ENCODE measurements around the gene PDE4A. TPM values are rescaled to one million over a fixed set of nuclear protein-coding genes. Genes with fewer than 3 reads are reported as not detected.
A peak's percentile ranks its signal among the peaks of the same experiment; 100 is the strongest.

The PDE4A gene
- total and polyA plus RNA-seq, 12 donors, result 0.28 to 20.4 (median 11.2) TPM

- intact Hi-C loops (cut with DNase I), result no loop called here
- Histone ChIP-seq H3K4me1 (replicated peaks in 1 of 2) (peaks cover 6 to 27% of the 10 kb centered on the region in 2 donors), H3K36me3 (replicated peaks in 1 of 2) (no peaks in the 10 kb centered on the region), H3K27ac (no peak overlapping the region), H3K4me3 (no peak overlapping the region), H3K27me3 (peaks cover 48% of the 10 kb centered on the region), H3K9me3 (replicated peaks in 1 of 3) (no peaks in the 10 kb centered on the region)
- 44 to 63% (median 55%) methylated on average over 3 to 4 of the region's 4 CpGs for WGBS, 4 donors
- DNase-seq, result no peak
- no peak for TF ChIP-seq POLR2A (IDR thresholded peaks at IDR 0.05)
- TF ChIP-seq CTCF (IDR thresholded peaks at IDR 0.05), result no peak
Observed at GRCh38 chr19:10422046-10422461, 1.7 kb downstream of the PDE4A start.

GRCh38 chr19:10422846-10423245, 2.5 kb downstream of the PDE4A start:
- Histone ChIP-seq H3K27me3 (peaks cover 40% of the 10 kb centered on the region), H3K36me3 (replicated peaks in 1 of 2) (no peaks in the 10 kb centered on the region), H3K4me3 (no peak overlapping the region), H3K9me3 (replicated peaks in 1 of 3) (no peaks in the 10 kb centered on the region), H3K4me1 (replicated peaks in 1 of 2) (peaks cover 6 to 27% of the 10 kb centered on the region in 2 donors), H3K27ac (no peak overlapping the region)
- 60 to 78% (median 69%) methylated on average over 3 of the region's 3 CpGs for WGBS, 4 donors
- no peak for DNase-seq
- no peak for TF ChIP-seq POLR2A (IDR thresholded peaks at IDR 0.05)
- TF ChIP-seq CTCF (IDR thresholded peaks at IDR 0.05), result no peak
- intact Hi-C loops (cut with DNase I), result no loop called here

- Histone ChIP-seq H3K4me3 (peak overlapping the region in 1 of 4 donors; percentile 57), H3K27me3 (peaks cover 38% of the 10 kb centered on the region), H3K27ac (peak overlapping the region in 1 of 5 donors; percentile 73), H3K4me1 (replicated peaks in 1 of 2) (peaks cover 6 to 27% of the 10 kb centered on the region in 2 donors), H3K9me3 (replicated peaks in 1 of 3) (no peaks in the 10 kb centered on the region), H3K36me3 (replicated peaks in 1 of 2) (no peaks in the 10 kb centered on the region)
- 2 to 13% (median 4%) methylated on average over 7 to 37 of the region's 38 CpGs for WGBS, 4 donors
- intact Hi-C loops (cut with DNase I), result no loop called here
- TF ChIP-seq POLR2A (IDR thresholded peaks at IDR 0.05) (no peak), CTCF (IDR thresholded peaks at IDR 0.05) (peak; percentile 67 to 93 (median 84))
- peak; percentile 72 to 86 (median 84) for DNase-seq
Observed at GRCh38 chr19:10424011-10424637, 3.8 kb downstream of the PDE4A start.

GRCh38 chr19:10427169-10427568, 6.8 kb downstream of the PDE4A start:
- no peak overlapping the region for H3K27ac ChIP-seq
- peaks cover 12 to 21% of the 10 kb centered on the region in 2 donors for H3K4me1 ChIP-seq (replicated peaks in 1 of 2)
- WGBS, 4 donors, result 80 to 90% (median 87%) methylated on average over 6 of the region's 6 CpGs

More at GRCh38 chr19:10427169-10427568, 6.8 kb downstream of the PDE4A start:
- Histone ChIP-seq H3K4me3 (no peak overlapping the region), H3K27me3 (peaks cover 8% of the 10 kb centered on the region), H3K9me3 (replicated peaks in 1 of 3) (no peaks in the 10 kb centered on the region), H3K36me3 (replicated peaks in 1 of 2) (no peaks in the 10 kb centered on the region)
- intact Hi-C loops (cut with DNase I), result no loop called here
- no peak for DNase-seq
- no peak for TF ChIP-seq POLR2A (IDR thresholded peaks at IDR 0.05)
- no peak for TF ChIP-seq CTCF (IDR thresholded peaks at IDR 0.05)

Data from adrenal gland (tissue), 12 donors.